Stimulated activated CD4-positive, alpha-beta T cell treated with anti-CD3 and anti-CD28 coated beads, Interleukin-12 subunit alpha, Interleukin-12 subunit beta, amount 100 ng/mL, for 4 hours (primary cell): ENCODE results near the gene ALDH5A1.

Source experiments
- DNase-seq: peaks from one replicate; pipeline ENCODE4 v3.0.0-alpha.2; 2020

Gene ALDH5A1

DNA sequence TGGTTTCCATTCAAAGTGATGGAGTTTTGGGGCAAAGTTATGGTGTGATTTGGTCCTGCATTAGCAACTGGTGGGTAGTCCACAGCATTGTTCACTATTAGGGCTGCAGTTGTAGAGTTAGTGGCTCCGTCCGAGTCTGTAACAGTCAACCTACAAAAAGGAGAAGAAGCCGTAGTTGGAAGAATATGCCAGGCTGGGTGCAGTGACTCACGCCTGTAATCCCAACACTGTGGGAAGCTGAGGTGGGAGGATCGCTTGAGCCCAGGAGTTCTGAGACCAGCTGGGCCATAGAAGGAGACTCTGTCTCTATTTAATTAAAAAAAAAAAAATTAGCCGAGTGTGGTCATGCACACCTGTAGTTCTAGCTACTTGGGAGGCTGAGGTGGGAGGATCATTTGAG, 81.7 kb downstream of the ALDH5A1 start:
- DNase-seq, result no peak

DNA sequence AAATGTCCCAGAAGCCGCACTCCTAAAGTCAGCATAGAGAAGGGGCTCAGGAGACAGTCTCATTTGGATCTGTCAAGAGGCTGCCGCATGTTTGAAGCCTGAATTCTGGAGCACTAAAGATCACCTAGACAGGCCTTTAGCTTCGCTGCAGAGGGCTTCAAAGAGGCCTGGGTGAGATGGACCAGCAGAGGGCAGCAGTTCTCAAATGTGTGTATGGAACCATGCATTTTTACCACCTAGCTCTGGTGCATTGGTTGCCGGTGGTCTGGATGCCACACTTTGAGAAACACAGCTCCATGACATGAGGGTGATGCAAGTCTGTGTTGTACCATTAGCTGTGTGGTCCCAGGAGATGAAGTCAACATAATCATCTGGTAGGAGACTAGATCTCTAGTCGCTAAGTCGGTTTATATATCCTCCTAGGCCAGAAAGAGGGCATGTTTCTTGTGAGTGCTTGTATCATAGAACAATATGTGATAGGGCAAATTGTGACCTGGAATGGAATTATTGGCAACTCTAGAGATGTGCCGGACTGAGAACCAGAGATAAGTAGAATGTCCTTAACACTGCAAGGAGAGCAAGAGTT, 86.4 kb downstream of the ALDH5A1 start:
- DNase-seq, result peak; percentile 76

DNA sequence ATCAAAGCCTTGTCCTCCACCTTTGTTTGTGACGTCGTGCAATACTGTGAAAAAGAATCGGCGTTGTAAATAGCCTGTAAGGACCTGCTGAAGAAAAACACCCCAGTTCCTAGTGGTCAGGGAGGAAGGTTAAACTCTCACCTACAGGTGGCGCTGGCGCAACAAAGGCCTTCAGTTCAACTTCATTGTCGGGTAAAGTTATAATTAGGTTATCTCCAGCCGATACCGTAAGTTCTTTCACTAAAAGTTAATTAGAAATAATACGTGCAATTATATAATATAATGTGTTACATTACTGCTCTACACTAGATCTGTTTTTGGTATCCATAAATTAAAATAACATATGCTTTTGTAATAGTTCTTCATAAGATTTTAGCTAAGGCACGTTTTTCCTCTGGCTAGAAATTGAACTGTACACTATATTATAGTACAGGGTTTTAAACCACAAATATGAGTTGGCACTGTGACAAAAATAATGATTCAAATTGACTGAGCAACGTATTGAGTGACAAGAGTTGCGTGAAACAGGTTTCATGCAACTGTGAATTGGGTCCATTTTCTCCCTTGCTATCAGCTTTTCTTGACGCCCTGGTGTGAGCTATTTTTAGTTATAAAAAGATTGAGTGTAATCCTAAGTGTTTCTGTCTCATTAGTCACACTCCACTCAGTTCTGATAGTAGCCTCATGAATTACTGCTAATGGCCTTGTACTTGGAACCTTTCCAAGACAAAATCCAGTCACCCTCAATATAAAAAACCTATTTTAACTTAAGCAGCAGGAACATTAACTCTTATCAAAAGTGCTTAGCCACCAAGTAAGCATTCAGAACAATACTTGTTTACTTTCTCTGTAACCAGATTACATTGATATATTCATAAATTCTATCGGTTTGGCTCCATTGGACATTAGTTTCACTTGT, 89.0 kb downstream of the ALDH5A1 start:
- DNase-seq, result peak; percentile 69

DNA sequence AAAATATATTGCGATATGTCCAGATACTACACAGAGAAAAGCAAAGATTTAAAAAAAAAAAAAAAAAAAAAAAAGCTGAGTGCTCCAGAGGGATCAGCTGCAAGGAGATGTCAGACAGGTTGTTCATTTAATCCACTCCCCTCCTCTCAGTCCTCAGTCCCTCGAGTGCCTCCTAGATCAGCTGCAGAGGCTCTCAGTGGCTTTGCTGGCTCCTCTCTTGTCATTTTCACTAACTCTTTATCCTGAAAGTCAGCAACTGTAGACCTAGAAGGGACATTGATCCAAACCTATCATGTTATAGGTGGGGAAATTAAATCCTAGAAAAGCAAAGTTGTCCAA, 89.6 kb downstream of the ALDH5A1 start:
- no peak for DNase-seq
